DOHH2 (cell line): Measurements from ENCODE around the gene CSMD2.

Experiments
- H3F3A ChIP-seq: fragments of 200-600 bp; sonication (generic), shearing (Covaris generic); 2 replicates; pipeline ENCODE4 v1.6.0; 2016; ENCODE audit warnings: antibody characterized with exemption, mild to moderate bottlenecking; ENCODE audit not compliant: control insufficient read depth, insufficient read depth
- H3K27ac ChIP-seq: fragments of 200-600 bp; sonication (generic); 2 replicates; pipeline ENCODE4 v1.5.1; 2014; ENCODE audit warnings: low read depth, mild to moderate bottlenecking, low read length, moderate library complexity
- H3K27me3 ChIP-seq: fragments of 200-600 bp; sonication (generic); 2 replicates; pipeline ENCODE4 v1.6.1; 2014; ENCODE audit warnings: mild to moderate bottlenecking, low read length, mixed read lengths; ENCODE audit not compliant: control insufficient read depth
- H3K36me3 ChIP-seq: fragments of 200-600 bp; sonication (generic); 2 replicates; pipeline ENCODE4 v1.6.1; 2014; ENCODE audit warnings: mild to moderate bottlenecking, low read length, moderate library complexity, mixed read lengths; ENCODE audit not compliant: control insufficient read depth
- H3K4me1 ChIP-seq: fragments of 200-600 bp; sonication (generic); 2 replicates; pipeline ENCODE4 v1.6.1; 2014; ENCODE audit warnings: mild to moderate bottlenecking, low read length, mixed read lengths; ENCODE audit not compliant: control insufficient read depth
- H3K4me2 ChIP-seq: fragments of 200-600 bp; sonication (generic); 2 replicates; pipeline ENCODE4 v1.6.0; 2014; ENCODE audit warnings: mild to moderate bottlenecking, low read length, moderate library complexity
- H3K4me3 ChIP-seq: fragments of 200-600 bp; sonication (generic); 2 replicates; pipeline ENCODE4 v1.5.1; 2014; ENCODE audit warnings: mild to moderate bottlenecking, low read length, mixed read lengths
- H3K79me2 ChIP-seq: fragments of 200-600 bp; sonication (generic); 2 replicates; pipeline ENCODE4 v1.6.1; 2014; ENCODE audit warnings: mild to moderate bottlenecking, low read length, mixed read lengths; ENCODE audit not compliant: control insufficient read depth
- H3K9me2 ChIP-seq: fragments of 200-600 bp; sonication (generic); replicated peaks from 2 replicates; pipeline ENCODE4 v1.6.1; 2014; ENCODE audit warnings: mild to moderate bottlenecking, low read length, mixed read lengths; ENCODE audit not compliant: control insufficient read depth
- H3K9me3 ChIP-seq: fragments of 200-600 bp; sonication (generic); 2 replicates; pipeline ENCODE4 v1.6.1; 2014; ENCODE audit warnings: antibody characterized with exemption, low read length, mixed read lengths; ENCODE audit not compliant: control insufficient read depth, insufficient read depth
- H4K20me1 ChIP-seq: fragments of 200-600 bp; sonication (generic); 2 replicates; pipeline ENCODE4 v1.6.0; 2014; ENCODE audit warnings: low read depth, mild to moderate bottlenecking, antibody characterized with exemption, low read length, moderate library complexity; ENCODE audit not compliant: control insufficient read depth, insufficient read depth
- CTCF ChIP-seq: fragments of 200-600 bp; sonication (generic); IDR thresholded peaks from one replicate; pipeline ENCODE4 v1.5.1; 2014; ENCODE audit warnings: antibody characterized with exemption, mild to moderate bottlenecking, low read depth, low read length; ENCODE audit not compliant: poor library complexity, severe bottlenecking
- EZH2phosphoT487 ChIP-seq: fragments of 200-600 bp; sonication (generic); IDR thresholded peaks from 2 replicates; pipeline ENCODE4 v1.6.1; 2017; ENCODE audit warnings: borderline replicate concordance, mild to moderate bottlenecking, antibody characterized with exemption, low read length, moderate library complexity, mixed read lengths

Gene CSMD2

DNA sequence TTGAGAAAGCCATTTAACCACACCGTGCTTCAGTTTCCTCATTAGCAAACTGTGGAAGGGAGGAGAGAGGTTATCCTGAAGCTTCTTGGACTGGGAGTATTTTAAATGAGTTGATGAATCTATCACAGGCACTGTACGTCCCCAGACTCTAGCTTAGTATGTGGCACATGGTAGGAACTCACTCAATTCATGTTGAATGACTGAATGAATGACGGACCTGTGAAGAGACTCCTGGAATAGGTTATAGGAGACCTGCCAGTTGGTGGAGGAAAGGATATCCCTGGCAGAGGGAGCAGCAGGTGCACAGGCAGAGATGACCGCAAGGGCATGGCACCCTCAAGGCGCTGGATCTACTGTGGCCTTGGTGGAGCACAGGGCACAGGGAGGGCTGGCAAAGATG, 182.6 kb downstream of the CSMD2 start:
- Histone ChIP-seq H3K4me2 (no peak overlapping the region), H3K36me3 (no peaks in the 10 kb centered on the region), H4K20me1 (no peaks in the 10 kb centered on the region), H3K79me2 (no peaks in the 10 kb centered on the region), H3K4me3 (no peak overlapping the region), H3K9me3 (no peaks in the 10 kb centered on the region), H3K9me2 (no peaks in the 10 kb centered on the region), H3K27ac (no peak overlapping the region), H3F3A (no peaks in the 10 kb centered on the region), H3K27me3 (no peaks in the 10 kb centered on the region), H3K4me1 (no peaks in the 10 kb centered on the region)
- TF ChIP-seq CTCF (no peak), EZH2phosphoT487 (no peak)

- Histone ChIP-seq H3F3A (no peaks in the 10 kb centered on the region), H3K9me2 (no peaks in the 10 kb centered on the region), H4K20me1 (no peaks in the 10 kb centered on the region), H3K4me3 (no peak overlapping the region), H3K4me1 (no peaks in the 10 kb centered on the region), H3K36me3 (no peaks in the 10 kb centered on the region), H3K27me3 (no peaks in the 10 kb centered on the region), H3K9me3 (no peaks in the 10 kb centered on the region), H3K4me2 (no peak overlapping the region), H3K79me2 (no peaks in the 10 kb centered on the region), H3K27ac (no peak overlapping the region)
- TF ChIP-seq CTCF (no peak), EZH2phosphoT487 (no peak)
Observed at GRCh38 chr1:33979341-33979740, 185.7 kb downstream of the CSMD2 start.

- Histone ChIP-seq H3K4me2 (no peak overlapping the region), H3K9me2 (no peaks in the 10 kb centered on the region)
Observed at GRCh38 chr1:33975961-33976360, 189.1 kb downstream of the CSMD2 start.

More at GRCh38 chr1:33975961-33976360, 189.1 kb downstream of the CSMD2 start:
- Histone ChIP-seq H3K4me1 (no peaks in the 10 kb centered on the region), H3K4me3 (no peak overlapping the region), H3K9me3 (no peaks in the 10 kb centered on the region), H3K79me2 (no peaks in the 10 kb centered on the region), H3K27me3 (no peaks in the 10 kb centered on the region), H3K36me3 (no peaks in the 10 kb centered on the region), H3K27ac (no peak overlapping the region), H3F3A (no peaks in the 10 kb centered on the region), H4K20me1 (no peaks in the 10 kb centered on the region)
- TF ChIP-seq CTCF = no peak
